Immature natural killer cell (primary cell): ENCODE measurements around the gene PRKN. TPM values are rescaled to one million over a fixed set of nuclear protein-coding genes. Genes with fewer than 3 reads are reported as not detected.
A peak's percentile ranks its signal among the peaks of the same experiment; 100 is the strongest.

Source experiments
- DNase-seq, 3 donors: peaks; one replicate each; pipeline ENCODE4 v3.0.0; 2022; ENCODE audit warnings: mixed read lengths in 1 of 3
- H3K27ac Mint-ChIP-seq, 6 donors: one replicate each; pipeline ENCODE4 v1.8.0; 2020; ENCODE audit warnings: mixed read lengths in 6 of 6, mild to moderate bottlenecking in 5 of 6, inconsistent platforms in 4 of 6, moderate library complexity in 3 of 6
- H3K27me3 Mint-ChIP-seq, 3 donors: one replicate each; pipeline ENCODE4 v1.8.0; 2020 to 2021; ENCODE audit warnings: low read depth in 3 of 3, mild to moderate bottlenecking in 3 of 3, mixed read lengths in 3 of 3, moderate library complexity in 3 of 3, inconsistent platforms in 1 of 3
- H3K36me3 Mint-ChIP-seq, 3 donors: one replicate each; pipeline ENCODE4 v1.8.0; 2020; ENCODE audit warnings: mixed read lengths in 3 of 3, inconsistent platforms in 2 of 3, mild to moderate bottlenecking in 2 of 3
- H3K4me1 Mint-ChIP-seq, 2 donors: one replicate each; pipeline ENCODE4 v1.8.0; 2020; ENCODE audit warnings: inconsistent platforms in 2 of 2, mild to moderate bottlenecking in 2 of 2, mixed read lengths in 2 of 2, moderate library complexity in 1 of 2
- H3K4me3 Mint-ChIP-seq, 5 donors: one replicate each; pipeline ENCODE4 v1.8.0; 2020; ENCODE audit warnings: mild to moderate bottlenecking in 5 of 5, mixed read lengths in 5 of 5, inconsistent platforms in 3 of 5, moderate library complexity in 3 of 5
- H3K9me3 Mint-ChIP-seq, 6 donors: one replicate each; pipeline ENCODE4 v1.8.0; 2020; ENCODE audit warnings: mild to moderate bottlenecking in 6 of 6, mixed read lengths in 6 of 6, inconsistent platforms in 4 of 6, moderate library complexity in 3 of 6
- polyA plus RNA-seq, 3 donors: library from polyadenylated mRNA; unstranded; fragments of 300-500 nt; fragmentation: Illumina TruSeq; gene quantifications; one replicate each; pipeline ENCODE4 v1.2.3, GENCODE V29; 2021

Gene PRKN
- polyA plus RNA-seq, 3 donors from 2014 or later, result 0.37 to 6.4 (median 2.8) TPM

DNA sequence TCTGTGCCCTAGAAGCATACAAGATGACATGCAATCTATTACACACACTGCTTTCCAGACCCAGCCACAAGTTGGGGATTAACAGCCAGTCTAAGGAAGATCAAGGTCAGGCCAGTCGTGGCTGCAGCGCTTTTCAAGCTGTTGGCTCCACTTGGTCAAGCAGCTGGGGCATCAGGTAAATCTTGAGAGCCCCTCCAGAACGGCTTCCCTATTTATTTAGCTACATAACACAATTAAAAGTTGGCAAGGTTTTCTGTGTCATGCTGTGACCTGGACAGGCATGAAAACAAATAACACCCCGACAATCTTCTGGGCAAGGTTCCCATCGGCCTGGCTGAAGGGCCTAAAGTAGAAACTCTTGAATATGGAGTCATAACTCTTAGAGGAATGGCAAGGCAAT is 524.3 kb downstream of the PRKN start:
- Mint-ChIP-seq H3K27ac (no peak overlapping the region), H3K27me3 (peaks cover 0 to 2% (median 0%) of the 10 kb centered on the region in 3 donors), H3K4me3 (no peak overlapping the region), H3K4me1 (no peaks in the 10 kb centered on the region), H3K36me3 (no peaks in the 10 kb centered on the region), H3K9me3 (peaks cover 0 to 26% (median 7%) of the 10 kb centered on the region in 6 donors)
- DNase-seq, result no peak

DNA sequence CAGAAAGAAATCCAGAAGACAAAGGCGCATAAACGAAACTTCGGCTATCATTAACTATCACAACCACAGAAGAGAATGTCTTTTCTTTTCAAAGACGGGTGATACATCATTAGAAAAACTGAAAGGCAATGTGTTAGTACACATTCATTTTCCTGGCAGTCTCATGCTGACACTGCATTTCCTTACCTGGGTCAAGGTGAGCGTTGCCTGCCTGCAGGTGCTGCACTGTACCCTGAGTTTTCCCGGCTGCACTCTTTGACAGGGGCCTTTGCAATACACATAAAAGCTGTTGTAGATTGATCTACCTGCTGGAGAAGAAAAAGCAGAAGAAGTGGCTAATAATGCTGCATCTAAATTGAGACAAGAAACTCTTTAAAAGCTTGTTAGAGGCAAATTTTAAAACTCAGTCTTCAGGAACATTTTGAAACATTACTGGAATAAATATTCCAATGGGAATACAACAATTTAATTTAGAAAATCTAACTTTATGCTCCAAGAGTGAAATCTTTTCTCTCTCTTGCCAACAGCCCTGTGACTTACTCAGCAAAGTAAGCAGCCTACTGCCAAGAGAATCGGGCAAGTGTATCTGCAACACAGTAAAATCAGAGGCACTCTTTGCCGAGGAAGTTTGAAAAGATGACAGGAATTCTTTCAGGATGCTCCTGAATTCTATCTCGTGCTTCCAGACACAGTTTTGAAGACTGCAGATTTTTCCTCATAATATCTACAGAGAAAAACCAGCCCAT is 526.4 kb downstream of the PRKN start:
- Mint-ChIP-seq H3K4me1 (no peaks in the 10 kb centered on the region), H3K36me3 (no peaks in the 10 kb centered on the region), H3K27ac (no peak overlapping the region), H3K27me3 (peaks cover 0 to 2% (median 0%) of the 10 kb centered on the region in 3 donors), H3K9me3 (peaks cover 0 to 17% (median 2%) of the 10 kb centered on the region in 6 donors), H3K4me3 (no peak overlapping the region)
- no peak for DNase-seq

DNA sequence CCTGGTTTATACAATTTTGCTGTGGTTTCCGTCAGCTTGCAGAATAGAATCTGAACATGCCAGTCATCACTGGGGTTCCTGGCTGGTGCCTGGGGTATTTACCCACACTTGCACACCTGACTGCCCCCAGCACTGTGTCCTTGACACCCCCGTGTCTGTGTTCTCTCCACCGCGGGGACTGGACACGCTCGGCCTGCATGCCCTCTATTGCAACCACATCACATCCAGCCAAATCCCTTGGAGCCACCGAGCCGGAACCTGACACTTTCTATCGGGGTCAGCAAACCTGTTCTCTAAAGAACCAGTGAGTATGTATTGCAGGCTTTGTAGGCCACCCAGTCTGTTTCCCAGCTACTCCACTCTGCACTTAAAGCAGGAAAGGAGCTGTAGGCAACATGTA is 527.5 kb downstream of the PRKN start:
- no peaks in the 10 kb centered on the region for H3K4me1 Mint-ChIP-seq
- H3K27me3 Mint-ChIP-seq, result no peaks in the 10 kb centered on the region
- H3K36me3 Mint-ChIP-seq, result no peaks in the 10 kb centered on the region
- no peak for DNase-seq
- H3K27ac Mint-ChIP-seq, result no peak overlapping the region
- peaks cover 0 to 13% (median under 1%) of the 10 kb centered on the region in 6 donors for H3K9me3 Mint-ChIP-seq
- H3K4me3 Mint-ChIP-seq, result no peak overlapping the region

DNA sequence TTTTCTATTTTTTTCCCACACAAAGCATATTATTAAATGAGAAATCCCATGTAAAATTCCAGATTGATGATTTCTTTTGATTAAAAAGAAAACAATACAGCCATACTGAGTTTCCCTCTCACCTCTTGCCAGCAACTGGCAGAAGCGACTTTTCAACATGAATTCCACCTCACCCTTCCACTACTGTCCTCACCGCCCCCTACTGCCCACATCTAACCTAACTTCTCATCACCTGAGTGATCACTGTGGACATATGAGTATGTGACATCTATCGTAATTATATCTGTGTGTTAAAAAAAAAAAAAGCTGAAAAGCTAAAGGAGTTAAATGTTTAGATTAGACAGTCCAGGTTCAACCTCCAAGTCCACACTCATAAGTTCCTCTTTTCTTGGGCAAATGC is 528.6 kb downstream of the PRKN start:
- H3K4me3 Mint-ChIP-seq, result no peak overlapping the region
- no peaks in the 10 kb centered on the region for H3K36me3 Mint-ChIP-seq
- H3K27me3 Mint-ChIP-seq, result no peaks in the 10 kb centered on the region
- no peak for DNase-seq
- H3K4me1 Mint-ChIP-seq, result no peaks in the 10 kb centered on the region
- no peak overlapping the region for H3K27ac Mint-ChIP-seq
- peaks cover 0 to 11% (median under 1%) of the 10 kb centered on the region in 6 donors for H3K9me3 Mint-ChIP-seq

DNA sequence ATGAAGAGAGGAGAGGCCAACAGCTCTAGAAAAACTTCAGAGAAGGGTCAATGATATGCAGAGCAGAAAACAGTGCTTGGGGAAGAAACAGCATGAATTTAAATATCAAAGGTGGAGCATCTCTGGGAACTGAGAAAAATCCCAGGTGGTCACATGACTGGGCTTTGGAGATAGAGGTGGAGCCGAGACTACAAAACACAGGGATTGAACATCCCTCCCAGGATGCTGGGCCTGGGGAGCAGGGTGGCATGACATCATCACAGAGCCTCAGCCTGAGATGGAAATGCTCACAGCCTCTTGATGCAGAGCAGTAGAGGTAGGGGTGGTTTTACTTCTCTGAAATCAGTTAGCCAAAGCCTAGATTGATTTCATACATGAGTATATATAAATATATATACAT is 529.5 kb downstream of the PRKN start:
- Mint-ChIP-seq H3K36me3 (no peaks in the 10 kb centered on the region), H3K27me3 (no peaks in the 10 kb centered on the region), H3K4me1 (no peaks in the 10 kb centered on the region), H3K27ac (no peak overlapping the region), H3K9me3 (peaks cover 0 to 11% (median 1%) of the 10 kb centered on the region in 6 donors), H3K4me3 (no peak overlapping the region)
- no peak for DNase-seq

DNA sequence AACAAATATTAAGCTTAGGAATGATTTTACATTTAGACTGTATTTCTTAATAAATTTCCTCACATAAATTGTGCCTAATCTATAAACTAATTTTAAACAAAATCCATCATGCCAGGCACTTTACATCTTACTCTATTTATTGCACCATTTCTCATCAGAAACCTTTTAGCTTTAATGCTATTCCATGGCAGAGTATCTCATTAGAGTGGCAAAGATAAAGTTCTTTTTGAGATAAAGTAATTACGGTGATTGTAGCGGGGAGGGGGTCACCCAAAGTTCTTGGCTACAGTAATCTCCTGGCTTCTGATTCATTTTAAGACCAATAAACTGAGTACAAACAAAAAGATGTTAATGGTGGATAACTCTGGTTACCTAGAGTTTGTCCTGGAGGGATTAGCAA is 532.1 kb downstream of the PRKN start:
- Mint-ChIP-seq H3K9me3 (peaks cover 0 to 8% (median 0%) of the 10 kb centered on the region in 6 donors), H3K4me3 (no peak overlapping the region), H3K36me3 (no peaks in the 10 kb centered on the region), H3K4me1 (no peaks in the 10 kb centered on the region), H3K27me3 (no peaks in the 10 kb centered on the region), H3K27ac (no peak overlapping the region)
- DNase-seq, result no peak

DNA sequence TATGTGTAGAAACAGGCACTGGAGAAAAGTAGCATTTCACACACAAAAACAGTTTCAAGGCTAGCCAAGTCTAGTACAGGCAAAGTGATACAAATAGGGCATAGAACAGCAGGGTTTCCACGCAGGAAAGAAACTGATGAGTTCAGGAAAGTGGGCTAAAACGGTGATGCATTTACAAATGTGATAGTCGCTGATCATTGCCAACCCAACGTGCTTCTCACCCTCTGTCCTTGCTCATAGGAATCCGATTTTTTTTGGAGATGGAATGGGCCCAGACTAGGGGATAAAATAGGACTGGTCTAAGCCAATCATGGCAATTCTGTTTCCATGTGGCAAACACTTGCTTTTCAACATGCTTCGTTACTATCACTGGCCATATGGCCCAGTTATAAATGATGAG is 536.6 kb downstream of the PRKN start:
- no peak overlapping the region for H3K27ac Mint-ChIP-seq
- H3K9me3 Mint-ChIP-seq, result peaks cover 0 to 7% (median 4%) of the 10 kb centered on the region in 6 donors
- no peaks in the 10 kb centered on the region for H3K27me3 Mint-ChIP-seq

DNA sequence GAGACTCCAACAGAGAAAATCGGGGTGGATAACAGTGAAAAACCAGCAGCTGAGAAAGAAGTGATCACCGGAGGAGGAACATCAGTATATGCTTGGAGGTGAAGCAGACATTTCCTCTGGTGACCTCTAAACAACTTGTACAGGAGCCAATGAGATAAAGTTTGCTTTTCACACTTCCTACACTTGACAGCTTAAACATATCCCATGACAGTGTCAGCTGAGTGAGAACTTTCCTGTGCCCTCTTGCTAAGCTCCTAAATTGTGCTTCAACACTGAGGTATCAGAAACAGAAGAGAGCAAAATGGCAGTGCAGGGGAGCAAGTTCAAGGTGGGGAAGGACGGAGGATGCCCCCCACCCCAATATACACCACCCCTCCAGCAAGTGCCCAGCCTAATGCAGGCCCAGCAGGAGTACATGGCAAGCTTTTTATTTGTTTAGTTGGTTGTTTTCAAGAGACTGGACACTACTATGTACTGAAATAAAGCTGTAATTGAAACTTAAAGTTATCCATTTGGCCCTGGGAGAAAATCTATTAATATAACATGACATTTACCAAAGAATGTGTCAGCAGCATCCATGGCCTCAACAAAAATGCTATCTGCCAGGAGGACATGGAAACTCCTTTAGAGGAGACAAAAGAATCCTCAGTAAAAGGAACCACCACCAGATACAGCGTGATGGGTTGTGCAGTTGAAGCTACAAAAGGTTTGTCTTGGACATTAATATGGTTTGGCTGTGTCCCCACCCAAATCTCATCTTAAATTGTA is 540.2 kb downstream of the PRKN start:
- no peak overlapping the region for H3K4me3 Mint-ChIP-seq
- peaks cover 0 to 7% (median 3%) of the 10 kb centered on the region in 6 donors for H3K9me3 Mint-ChIP-seq
- DNase-seq, result no peak
- H3K27ac Mint-ChIP-seq, result no peak overlapping the region
- H3K4me1 Mint-ChIP-seq, result no peaks in the 10 kb centered on the region
- H3K27me3 Mint-ChIP-seq, result no peaks in the 10 kb centered on the region
- peaks cover 0 to 4% (median 0%) of the 10 kb centered on the region in 3 donors for H3K36me3 Mint-ChIP-seq

More for the DNA sequence above, 536.6 kb downstream of the PRKN start:
- DNase-seq, result no peak
- no peaks in the 10 kb centered on the region for H3K36me3 Mint-ChIP-seq
- no peaks in the 10 kb centered on the region for H3K4me1 Mint-ChIP-seq
- no peak overlapping the region for H3K4me3 Mint-ChIP-seq

DNA sequence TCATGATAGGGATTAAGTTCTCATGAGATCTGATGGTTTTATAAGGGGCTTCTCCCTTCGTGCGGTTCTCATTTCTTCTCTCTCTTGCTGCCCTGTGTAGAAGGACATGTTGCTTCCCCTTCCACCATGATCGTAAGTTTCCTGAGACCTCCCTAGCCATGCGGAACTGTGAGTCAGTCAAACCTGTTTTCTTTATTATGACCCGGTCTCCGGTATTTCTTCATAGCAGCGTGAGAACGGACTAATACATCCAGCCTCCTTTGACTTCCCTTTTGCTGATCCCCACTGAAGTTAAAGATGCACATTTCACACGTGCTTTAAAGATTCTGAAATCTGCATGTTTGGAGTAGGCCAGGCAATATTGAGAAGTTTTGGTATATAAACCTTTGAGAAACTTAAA is 543.1 kb downstream of the PRKN start:
- no peaks in the 10 kb centered on the region for H3K4me1 Mint-ChIP-seq
- H3K27me3 Mint-ChIP-seq, result no peaks in the 10 kb centered on the region
- H3K9me3 Mint-ChIP-seq, result peaks cover 0 to 10% (median 4%) of the 10 kb centered on the region in 6 donors
- no peak overlapping the region for H3K27ac Mint-ChIP-seq
- DNase-seq, result no peak
- peaks cover 0 to 4% (median 0%) of the 10 kb centered on the region in 3 donors for H3K36me3 Mint-ChIP-seq
- no peak overlapping the region for H3K4me3 Mint-ChIP-seq

DNA sequence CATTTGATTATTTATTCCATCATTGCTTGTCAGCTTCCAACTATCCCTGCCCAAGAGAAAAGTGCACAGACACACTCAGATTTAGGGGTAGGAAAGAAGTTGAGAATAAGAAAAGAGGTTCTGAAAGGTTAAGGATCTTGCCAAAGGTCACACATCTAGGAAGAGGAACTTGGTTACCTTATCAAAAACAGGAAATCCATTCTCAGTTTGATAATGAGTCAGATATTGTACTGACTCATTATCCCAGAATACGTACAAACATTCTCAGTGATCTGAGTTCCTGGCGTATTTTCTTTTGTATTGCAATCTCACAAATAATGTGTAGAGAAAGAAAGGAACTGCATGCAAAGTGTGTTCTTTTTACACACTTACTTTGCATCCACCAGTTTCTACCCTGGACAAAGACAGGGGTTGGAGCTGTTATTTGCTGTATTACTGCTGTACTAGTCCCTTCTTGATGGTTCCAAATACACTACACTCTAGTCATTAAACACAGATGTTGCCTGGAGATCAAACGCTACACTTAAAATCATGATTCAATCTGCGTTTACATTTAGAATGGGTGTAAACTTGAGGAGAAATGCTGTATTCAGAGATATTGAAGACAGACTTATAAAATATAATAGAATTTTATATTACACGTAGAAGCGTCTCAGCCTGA is 545.7 kb downstream of the PRKN start:
- Mint-ChIP-seq H3K36me3 (peaks cover 0 to 4% (median 0%) of the 10 kb centered on the region in 3 donors), H3K9me3 (peaks cover 0 to 8% (median under 1%) of the 10 kb centered on the region in 6 donors), H3K27me3 (no peaks in the 10 kb centered on the region), H3K4me1 (no peaks in the 10 kb centered on the region), H3K27ac (no peak overlapping the region), H3K4me3 (no peak overlapping the region)
- no peak for DNase-seq

DNA sequence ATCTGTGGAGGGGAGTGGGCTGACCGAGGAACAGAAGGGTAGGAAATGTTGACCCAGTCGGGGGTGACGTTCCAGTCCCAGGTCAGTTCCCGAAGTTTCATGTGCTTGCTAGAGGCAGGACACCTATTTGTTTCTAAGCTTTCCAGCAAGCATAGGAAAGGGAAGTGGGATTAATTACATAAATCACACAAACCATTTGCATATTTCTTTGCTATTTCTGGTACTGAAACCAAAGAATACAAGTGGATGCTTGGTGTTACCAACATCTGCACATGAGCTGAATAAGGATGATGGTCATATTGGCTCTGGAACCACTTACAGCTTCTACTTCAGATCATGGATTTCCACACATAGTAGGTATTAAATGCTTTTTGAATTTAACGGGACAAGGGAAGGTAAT is 546.5 kb downstream of the PRKN start:
- H3K27me3 Mint-ChIP-seq, result no peaks in the 10 kb centered on the region
- no peak overlapping the region for H3K27ac Mint-ChIP-seq
- H3K36me3 Mint-ChIP-seq, result peaks cover 0 to 4% (median 0%) of the 10 kb centered on the region in 3 donors
- no peak overlapping the region for H3K4me3 Mint-ChIP-seq
- no peaks in the 10 kb centered on the region for H3K4me1 Mint-ChIP-seq
- H3K9me3 Mint-ChIP-seq, result peaks cover 0 to 8% (median 0%) of the 10 kb centered on the region in 6 donors
- DNase-seq, result no peak

DNA sequence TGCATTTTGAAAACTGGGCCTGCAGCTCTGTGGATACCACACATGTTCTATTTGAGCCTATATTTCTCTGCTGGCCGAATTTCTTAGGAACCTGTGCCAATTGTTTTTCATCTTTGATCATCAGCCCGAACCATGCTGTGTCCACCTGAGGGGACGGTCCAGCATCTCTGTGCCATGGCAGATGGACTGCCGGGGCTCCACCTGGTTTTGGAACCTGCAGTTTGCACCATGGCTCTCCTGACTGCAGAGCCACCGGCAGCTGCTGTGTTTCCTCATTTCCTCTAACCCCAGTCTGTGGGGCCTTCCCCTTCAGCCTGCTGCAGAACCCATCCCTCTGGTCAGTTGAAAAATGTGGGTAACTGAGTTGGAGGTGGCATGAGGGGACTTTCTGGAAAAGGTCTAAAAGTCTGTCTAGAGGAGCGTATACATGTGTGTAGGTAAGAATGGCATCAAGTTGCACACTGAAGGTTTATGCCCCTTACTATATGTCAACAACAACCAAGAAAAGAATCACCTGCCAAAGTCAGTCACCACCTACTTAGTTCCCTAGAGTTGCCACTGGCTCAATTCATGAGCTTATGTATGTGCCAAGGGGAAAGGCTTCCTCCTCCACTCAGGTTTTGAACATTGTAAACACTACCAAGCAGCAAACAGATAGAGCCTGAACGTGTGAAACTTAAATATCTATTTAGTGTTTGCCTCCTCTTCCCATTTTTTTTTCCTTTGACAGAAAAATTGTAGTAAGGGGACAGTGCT is 548.2 kb downstream of the PRKN start:
- H3K27ac Mint-ChIP-seq, result no peak overlapping the region
- H3K36me3 Mint-ChIP-seq, result peaks cover 0 to 2% (median 0%) of the 10 kb centered on the region in 3 donors

DNA sequence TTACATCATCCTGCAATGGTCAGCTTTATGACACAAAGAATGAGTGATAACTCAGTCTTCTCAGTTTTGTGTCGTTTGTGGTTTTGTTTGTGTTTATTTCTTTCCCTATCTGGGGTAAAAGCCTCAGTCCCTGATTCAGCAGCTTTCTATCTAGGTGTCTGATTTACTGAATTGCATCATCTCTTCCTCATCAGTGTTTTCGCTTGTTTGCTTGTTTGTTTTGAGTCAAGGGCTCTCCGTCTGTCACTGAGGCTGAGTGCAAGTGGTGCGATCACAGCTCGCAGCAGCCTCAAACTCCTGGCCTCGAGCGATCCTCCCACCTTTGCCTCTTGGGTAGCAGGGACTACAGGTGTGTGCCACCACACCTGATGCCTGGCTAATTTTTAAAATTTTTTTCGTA is 548.9 kb downstream of the PRKN start:
- Mint-ChIP-seq H3K9me3 (peaks cover 0 to 8% (median 0%) of the 10 kb centered on the region in 6 donors), H3K36me3 (no peaks in the 10 kb centered on the region), H3K4me1 (no peaks in the 10 kb centered on the region), H3K27ac (no peak overlapping the region), H3K27me3 (peaks cover 0 to 2% (median 0%) of the 10 kb centered on the region in 3 donors), H3K4me3 (peak overlapping the region in 1 of 5 donors; percentile 11)
- no peak for DNase-seq

More for the DNA sequence above, 548.2 kb downstream of the PRKN start:
- no peak overlapping the region for H3K4me3 Mint-ChIP-seq
- no peaks in the 10 kb centered on the region for H3K4me1 Mint-ChIP-seq
- DNase-seq, result no peak
- no peaks in the 10 kb centered on the region for H3K27me3 Mint-ChIP-seq
- peaks cover 0 to 8% (median 0%) of the 10 kb centered on the region in 6 donors for H3K9me3 Mint-ChIP-seq
